Testis (tissue), 3 donors: Measurements from ENCODE around the gene KCNQ1. TPM values are rescaled to one million over a fixed set of nuclear protein-coding genes. Genes with fewer than 3 reads are reported as not detected.

ENCODE experiments used
- DNase-seq: peaks from one replicate; pipeline ENCODE4 v3.0.0-alpha.2; 2019
- H3K27ac ChIP-seq, 2 donors: fragments of 200-600 bp; sonication (generic); one replicate each; pipeline ENCODE4 v1.5.1; 2019
- H3K27me3 ChIP-seq: fragments of 200-600 bp; sonication (generic); one replicate; pipeline ENCODE4 v1.5.1; 2019
- H3K36me3 ChIP-seq: fragments of 200-600 bp; sonication (generic); one replicate; pipeline ENCODE4 v1.5.1; 2017; ENCODE audit warnings: low read depth; ENCODE audit errors: missing control alignments
- H3K4me1 ChIP-seq: fragments of 200-600 bp; sonication (generic); one replicate; pipeline ENCODE4 v1.5.1; 2019
- H3K4me3 ChIP-seq, 2 donors: fragments of 200-600 bp; sonication (generic); one replicate each; pipeline ENCODE4 v1.5.1; 2017 to 2019
- H3K9me3 ChIP-seq: fragments of 200-600 bp; sonication (generic); one replicate; pipeline ENCODE4 v1.5.1; 2017
- CTCF ChIP-seq, 3 experiments: fragments of 450-650 bp in 2 of 3; fragments of 200-600 bp in 1 of 3; sonication (generic) in 1 of 3; IDR thresholded peaks; one replicate each; pipeline ENCODE4 v1.5.1; 2016 to 2019; ENCODE audit warnings: antibody characterized with exemption in 3 of 3, mild to moderate bottlenecking in 2 of 3, moderate library complexity in 1 of 3
- POLR2A ChIP-seq: fragments of 450-650 bp; IDR thresholded peaks from one replicate; pipeline ENCODE4 v1.6.1; 2017; ENCODE audit warnings: antibody characterized with exemption, mild to moderate bottlenecking, moderate library complexity
- WGBS, 2 donors: methylation state at CpG; one replicate each; pipeline ENCODE4 v1.1.5; 2018; 5-methylcytosine and 5-hydroxymethylcytosine counted together
- intact Hi-C: fragments of 100-400 bp; cut with DNase I; formaldehyde crosslinking; loops from one replicate; pipeline ENCODE4 v1.15.1; 2023; ENCODE audit warnings: low total_unique reads
- polyA plus RNA-seq: library from polyadenylated mRNA; stranded (reverse); fragments of 350-450 nt; fragmentation: Illumina TruSeq; extraction: RNeasy Lipid Tissue Mini Kit (QIAGEN cat#74804); gene quantifications from one replicate; pipeline ENCODE4 v1.2.3, GENCODE V29; 2014; ENCODE audit warnings: low read depth, low replicate concordance; ENCODE audit not compliant: insufficient read depth
- total RNA-seq, 2 donors: library from RNA; depleted of rRNA; stranded (reverse); fragments of >200 nt; gene quantifications; one replicate each; pipeline ENCODE4 v1.2.3, GENCODE V29; 2016

Gene KCNQ1
- total and polyA plus RNA-seq, 3 donors from 2014 or later: 6.0 to 24.2 (median 12.8) TPM

GRCh38 chr11:2741377-2742131 is 296.7 kb downstream of the KCNQ1 start:
- peak; percentile 23 for DNase-seq
- WGBS, 2 donors: 49 to 54% methylated on average over 13 to 18 of the region's 18 CpGs

GRCh38 chr11:2742201-2742600 is 297.4 kb downstream of the KCNQ1 start:
- H3K9me3 ChIP-seq: no peaks in the 10 kb centered on the region
- no peak overlapping the region for H3K4me3 ChIP-seq
- WGBS, 2 donors: 92% methylated on average over 5 of the region's 5 CpGs; no CpG with 5 or more reads in 1 of the 2 donors
- no peaks in the 10 kb centered on the region for H3K36me3 ChIP-seq
- TF ChIP-seq CTCF (IDR thresholded peaks at IDR 0.05) (no peak), POLR2A (no peak)
- no peak overlapping the region for H3K27ac ChIP-seq
- H3K27me3 ChIP-seq: no peaks in the 10 kb centered on the region
- intact Hi-C loops: no loop called here
- H3K4me1 ChIP-seq: peaks cover 16% of the 10 kb centered on the region
- DNase-seq: no peak

More at GRCh38 chr11:2741377-2742131, 296.7 kb downstream of the KCNQ1 start:
- peak overlapping the region in 1 of 2 donors; percentile 66 for H3K27ac ChIP-seq
- H3K27me3 ChIP-seq: no peaks in the 10 kb centered on the region
- H3K4me3 ChIP-seq: no peak overlapping the region
- H3K9me3 ChIP-seq: no peaks in the 10 kb centered on the region
- TF ChIP-seq CTCF (IDR thresholded peaks at IDR 0.05): no peak
- no peak for TF ChIP-seq POLR2A
- peaks cover 16% of the 10 kb centered on the region for H3K4me1 ChIP-seq
- intact Hi-C loops: no loop called here
- no peaks in the 10 kb centered on the region for H3K36me3 ChIP-seq

GRCh38 chr11:2742611-2743426 is 298.0 kb downstream of the KCNQ1 start:
- Histone ChIP-seq H3K36me3 (no peaks in the 10 kb centered on the region), H3K27ac (no peak overlapping the region), H3K27me3 (no peaks in the 10 kb centered on the region), H3K4me1 (peaks cover 16% of the 10 kb centered on the region), H3K9me3 (no peaks in the 10 kb centered on the region), H3K4me3 (no peak overlapping the region)
- TF ChIP-seq POLR2A: no peak
- no peak for TF ChIP-seq CTCF (IDR thresholded peaks at IDR 0.05)
- intact Hi-C loops: no loop called here
- no peak for DNase-seq
- 80 to 86% methylated on average over 3 to 20 of the region's 20 CpGs for WGBS, 2 donors

- no peak for TF ChIP-seq CTCF (IDR thresholded peaks at IDR 0.05)
- TF ChIP-seq POLR2A: no peak
- Histone ChIP-seq H3K27me3 (no peaks in the 10 kb centered on the region), H3K4me1 (peaks cover 16% of the 10 kb centered on the region), H3K9me3 (no peaks in the 10 kb centered on the region), H3K27ac (no peak overlapping the region), H3K4me3 (no peak overlapping the region), H3K36me3 (no peaks in the 10 kb centered on the region)
- no peak for DNase-seq
- 91 to 97% methylated on average over 14 to 21 of the region's 21 CpGs for WGBS, 2 donors
- intact Hi-C loops: no loop called here
Observed at GRCh38 chr11:2743427-2744110, 298.8 kb downstream of the KCNQ1 start.
